LNCAP (cell line): Measurements from ENCODE around the gene ACD.

Source experiments
- TF ChIP-seq, protein P1 (sequence below): fragments of 450-650 bp; IDR thresholded peaks from 2 replicates; pipeline ENCODE4 v1.5.1; 2017; ENCODE audit warnings: mild to moderate bottlenecking

The ACD gene

DNA sequence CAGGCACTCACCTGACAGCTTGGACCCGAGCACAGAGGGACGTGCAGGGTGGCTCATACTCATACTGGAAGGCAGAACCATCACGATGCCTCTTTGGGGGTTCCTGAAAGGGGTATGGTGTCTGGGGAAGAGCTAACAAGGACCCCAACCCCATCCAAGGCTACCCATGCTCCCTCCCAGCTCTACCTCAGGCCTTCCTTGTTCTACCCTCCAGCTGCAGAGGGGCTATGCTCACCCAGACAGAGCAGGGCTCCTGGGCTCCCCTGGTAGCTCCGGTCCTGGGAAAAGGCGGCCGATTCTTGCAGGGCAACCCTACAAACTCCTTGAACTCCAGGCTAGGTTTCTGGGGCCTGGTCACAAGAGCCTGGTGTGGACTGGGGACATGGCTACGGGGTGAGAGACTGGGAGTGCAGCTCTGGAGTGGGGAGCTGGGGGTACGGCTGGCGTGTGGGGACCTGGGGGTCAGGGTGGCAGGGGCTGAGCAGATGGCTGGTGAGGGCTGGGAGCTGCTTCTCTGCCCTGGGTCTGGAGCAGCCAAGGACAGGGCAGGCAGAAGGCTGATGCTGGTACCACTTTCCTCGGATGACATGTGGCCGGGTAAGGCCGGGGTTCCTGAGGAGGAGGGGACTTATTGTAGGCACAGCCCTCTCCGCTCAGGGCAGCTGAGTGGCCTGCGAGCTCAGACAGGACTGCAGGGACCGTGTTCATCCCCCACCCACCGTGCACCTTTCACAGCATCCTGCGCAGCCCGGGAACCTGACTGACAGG, 2.1 kb downstream of the ACD start:
- TF ChIP-seq, protein P1, sequence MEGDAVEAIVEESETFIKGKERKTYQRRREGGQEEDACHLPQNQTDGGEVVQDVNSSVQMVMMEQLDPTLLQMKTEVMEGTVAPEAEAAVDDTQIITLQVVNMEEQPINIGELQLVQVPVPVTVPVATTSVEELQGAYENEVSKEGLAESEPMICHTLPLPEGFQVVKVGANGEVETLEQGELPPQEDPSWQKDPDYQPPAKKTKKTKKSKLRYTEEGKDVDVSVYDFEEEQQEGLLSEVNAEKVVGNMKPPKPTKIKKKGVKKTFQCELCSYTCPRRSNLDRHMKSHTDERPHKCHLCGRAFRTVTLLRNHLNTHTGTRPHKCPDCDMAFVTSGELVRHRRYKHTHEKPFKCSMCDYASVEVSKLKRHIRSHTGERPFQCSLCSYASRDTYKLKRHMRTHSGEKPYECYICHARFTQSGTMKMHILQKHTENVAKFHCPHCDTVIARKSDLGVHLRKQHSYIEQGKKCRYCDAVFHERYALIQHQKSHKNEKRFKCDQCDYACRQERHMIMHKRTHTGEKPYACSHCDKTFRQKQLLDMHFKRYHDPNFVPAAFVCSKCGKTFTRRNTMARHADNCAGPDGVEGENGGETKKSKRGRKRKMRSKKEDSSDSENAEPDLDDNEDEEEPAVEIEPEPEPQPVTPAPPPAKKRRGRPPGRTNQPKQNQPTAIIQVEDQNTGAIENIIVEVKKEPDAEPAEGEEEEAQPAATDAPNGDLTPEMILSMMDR, result no peak

DNA sequence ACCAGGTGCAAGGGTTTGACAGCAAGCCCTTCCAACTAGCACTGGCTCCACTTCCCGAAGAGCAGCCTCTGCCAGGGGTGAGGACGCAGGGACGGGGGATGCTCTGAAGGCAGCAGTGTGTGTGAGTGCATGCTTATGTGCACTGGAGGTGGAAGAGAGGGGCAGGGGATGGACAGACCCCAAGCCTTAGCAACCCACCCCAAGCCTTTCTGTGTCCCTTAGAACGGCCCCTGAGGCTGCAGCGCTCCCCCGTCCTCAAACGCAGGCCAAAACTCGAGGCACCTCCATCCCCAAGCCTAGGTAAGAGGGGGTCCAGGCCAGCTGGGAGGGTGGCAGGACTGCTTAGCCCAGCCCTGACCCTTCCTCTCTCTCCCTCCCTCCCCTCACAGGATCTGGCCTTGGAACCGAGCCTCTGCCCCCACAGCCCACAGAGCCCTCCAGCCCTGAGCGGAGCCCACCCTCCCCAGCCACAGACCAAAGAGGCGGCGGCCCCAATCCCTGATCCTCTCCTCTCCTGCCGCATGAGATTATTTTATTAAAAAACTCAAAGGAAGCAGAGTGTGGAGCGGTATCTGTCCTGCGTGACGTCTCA, 2.9 kb downstream of the ACD start:
- TF ChIP-seq, protein P1, result no peak

DNA sequence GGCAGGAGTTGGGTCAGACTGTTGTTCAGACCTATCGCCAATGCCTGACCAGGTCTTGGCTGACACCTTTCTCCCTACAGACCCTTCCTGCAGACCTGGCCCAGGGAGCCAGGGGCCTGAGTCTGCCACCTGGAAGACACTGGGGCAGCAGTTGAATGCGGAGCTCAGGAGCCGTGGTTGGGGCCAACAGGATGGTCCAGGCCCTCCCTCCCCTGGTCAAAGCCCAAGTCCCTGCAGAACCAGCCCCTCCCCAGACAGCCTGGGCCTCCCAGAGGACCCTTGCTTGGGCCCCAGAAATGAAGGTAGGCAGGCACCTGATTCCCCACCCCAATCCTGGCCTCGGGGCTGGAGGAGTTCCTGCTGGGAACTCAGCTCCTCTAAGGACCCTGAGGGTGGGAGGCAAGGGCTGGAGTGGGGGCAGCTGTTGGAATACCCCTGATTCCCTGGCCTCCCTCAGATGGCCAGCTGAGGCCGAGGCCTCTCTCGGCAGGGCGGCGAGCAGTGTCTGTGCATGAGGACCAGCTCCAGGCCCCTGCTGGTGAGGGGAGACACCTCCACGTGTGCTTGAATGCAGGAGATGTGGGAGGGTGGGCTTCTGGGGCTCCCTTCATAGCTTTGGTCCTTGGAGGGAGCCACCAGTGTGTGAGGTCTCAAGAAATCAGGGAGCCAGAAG, 3.6 kb downstream of the ACD start:
- TF ChIP-seq, protein P1, result no peak

DNA sequence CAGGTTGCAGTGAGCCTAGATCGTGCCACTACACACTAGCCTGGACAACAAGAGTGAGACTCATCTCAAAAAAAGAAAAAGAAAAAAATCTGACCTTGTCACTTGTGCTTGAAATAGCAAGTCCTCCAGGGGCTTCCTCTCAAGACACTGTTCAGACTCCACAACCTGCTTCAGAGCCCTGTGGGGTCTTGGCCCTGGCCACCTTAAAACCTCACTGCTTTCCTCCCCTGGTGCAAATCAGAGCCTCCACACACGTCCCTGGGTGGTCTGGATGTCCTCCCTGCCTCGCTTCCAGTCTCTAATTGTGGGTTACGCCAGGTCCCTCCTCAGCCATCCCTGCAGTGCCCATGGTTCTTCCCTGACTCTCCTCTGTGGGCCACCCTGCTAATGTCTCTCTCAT, 4.7 kb downstream of the ACD start:
- TF ChIP-seq, protein P1, result no peak

DNA sequence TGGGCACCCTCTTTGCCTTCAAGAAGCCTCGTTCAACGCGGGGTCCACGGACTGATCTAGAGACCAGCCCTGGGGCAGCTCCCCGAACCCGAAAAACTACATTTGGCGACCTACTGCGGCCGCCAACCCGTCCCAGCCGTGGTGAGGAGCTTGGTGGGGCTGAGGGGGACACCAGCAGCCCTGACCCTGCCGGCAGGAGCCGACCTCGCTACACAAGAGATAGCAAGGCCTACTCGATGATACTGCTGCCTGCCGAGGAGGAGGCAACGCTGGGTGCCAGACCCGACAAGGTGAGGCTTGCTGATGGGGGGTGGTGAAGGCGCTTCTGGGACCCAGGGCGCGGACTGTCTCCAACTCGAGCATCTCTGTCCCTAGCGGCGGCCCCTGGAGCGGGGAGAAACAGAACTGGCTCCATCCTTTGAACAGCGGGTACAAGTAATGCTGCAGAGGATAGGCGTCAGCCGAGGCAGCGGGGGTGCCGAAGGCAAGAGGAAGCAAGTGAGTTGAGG, 5.6 kb downstream of the ACD start:
- TF ChIP-seq, protein P1, result no peak

DNA sequence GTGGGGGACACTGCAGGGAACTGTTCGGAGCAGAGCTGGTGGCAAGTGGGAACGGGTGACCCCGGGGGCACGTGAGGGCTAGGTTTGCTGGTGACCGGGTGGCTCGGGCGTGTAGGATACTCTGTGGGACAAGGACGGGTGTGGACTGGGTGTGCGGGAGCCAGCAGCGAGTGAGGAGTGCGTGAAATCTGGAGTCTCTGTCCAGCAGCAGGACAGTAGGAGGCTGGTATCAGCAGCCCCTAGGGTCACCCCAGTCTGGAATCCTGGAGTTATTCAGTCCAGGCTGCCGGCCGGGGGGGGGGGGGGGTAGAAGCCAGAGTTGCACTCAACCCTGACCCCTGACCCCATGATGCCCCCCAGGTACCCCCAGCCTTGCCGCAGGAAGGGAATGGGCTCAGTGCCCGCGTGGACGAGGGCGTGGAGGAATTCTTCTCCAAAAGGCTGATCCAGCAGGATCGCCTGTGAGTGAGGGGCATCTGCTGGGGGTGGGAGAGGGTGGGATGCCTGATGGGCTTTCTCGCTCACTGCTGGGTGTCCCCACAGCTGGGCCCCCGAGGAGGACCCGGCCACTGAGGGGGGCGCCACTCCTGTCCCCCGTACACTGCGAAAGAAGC, 6.2 kb downstream of the ACD start:
- TF ChIP-seq, protein P1, result no peak

DNA sequence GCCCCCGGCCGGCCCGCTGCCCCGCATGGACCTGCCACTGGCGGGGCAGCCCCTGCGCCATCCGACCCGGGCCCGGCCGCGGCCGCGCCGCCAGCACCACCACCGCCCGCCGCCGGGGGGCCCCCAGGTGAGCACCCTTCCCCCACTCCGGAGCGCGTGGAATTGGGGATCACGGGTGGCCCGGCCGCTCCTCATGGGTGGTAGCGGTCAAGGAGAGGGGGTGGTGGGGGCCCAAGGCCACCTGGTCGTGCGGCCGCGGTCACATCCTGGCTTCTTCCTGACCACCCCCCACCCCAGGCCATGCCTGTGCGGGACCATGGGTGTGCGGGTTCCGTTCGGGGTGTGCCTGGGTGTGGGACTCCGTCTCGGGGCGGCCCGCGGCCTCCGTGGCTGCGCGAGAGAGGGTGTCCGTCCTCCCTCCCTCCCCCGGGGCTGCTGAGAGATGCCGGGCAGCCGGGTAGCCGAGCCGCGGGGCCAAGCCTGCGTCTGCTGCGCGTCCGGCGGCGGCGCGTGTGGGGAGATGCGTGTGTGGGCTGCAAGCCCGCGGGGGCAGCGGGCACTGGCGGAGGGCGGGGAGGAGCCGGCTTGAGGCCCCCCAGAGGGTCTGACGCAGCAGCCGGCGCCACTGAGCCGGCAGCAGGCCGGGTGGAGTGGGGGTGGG, 6.8 kb downstream of the ACD start:
- TF ChIP-seq, protein P1, result peak; percentile 40
